HG02798 (cell line): ENCODE measurements around the gene COL4A5.
"Not testable (repeated sequence)": the region's sequence is repeated elsewhere in the genome, so short reads cannot be mapped to it uniquely, and the experiment has no call there.

Experiments used
- ATAC-seq: cut with Tn5 transposase; IDR thresholded peaks from one replicate; pipeline ENCODE4 v1.9.1; 2021; ENCODE audit warnings: mild to moderate bottlenecking; ENCODE audit not compliant: unreplicated experiment, poor library complexity

COL4A5 gene

DNA sequence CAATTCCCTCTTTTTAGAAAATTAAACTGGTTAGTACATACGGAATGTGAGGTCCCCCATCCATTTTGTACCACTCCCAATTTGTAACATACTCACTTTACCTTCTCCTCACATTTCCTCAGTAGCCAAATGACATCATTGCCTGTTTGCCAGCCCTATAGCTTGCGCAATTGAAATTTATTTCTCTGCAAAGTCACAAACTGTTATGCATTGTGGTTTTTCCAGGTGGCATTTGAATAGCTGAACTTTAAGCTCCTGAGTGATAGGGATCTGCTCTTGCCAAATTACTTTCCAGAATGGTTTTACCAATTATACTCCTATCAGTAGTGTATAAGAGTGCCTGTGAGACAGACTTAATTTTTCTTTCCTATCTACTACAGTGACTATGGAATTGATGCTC, 7.7 kb downstream of the COL4A5 start:
- no peak for ATAC-seq

DNA sequence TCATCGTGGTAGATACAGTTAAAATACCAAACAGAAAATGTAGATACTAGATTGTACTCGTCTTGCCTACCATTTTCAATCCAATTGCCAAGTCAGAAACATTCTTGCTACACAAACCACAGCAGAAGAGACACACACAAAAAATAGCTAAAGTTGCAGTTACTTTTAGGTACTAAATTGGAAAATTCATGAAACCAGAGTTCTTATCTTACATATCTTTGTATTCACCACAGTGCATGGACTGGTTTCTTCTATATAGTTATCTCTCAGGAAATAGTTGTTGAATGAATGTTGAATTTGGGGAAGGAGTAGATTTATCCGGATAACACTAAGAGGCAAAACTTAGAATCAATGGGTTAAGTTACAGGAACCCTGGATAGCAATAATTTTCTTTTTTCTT, 14.2 kb downstream of the COL4A5 start:
- ATAC-seq = no peak

DNA sequence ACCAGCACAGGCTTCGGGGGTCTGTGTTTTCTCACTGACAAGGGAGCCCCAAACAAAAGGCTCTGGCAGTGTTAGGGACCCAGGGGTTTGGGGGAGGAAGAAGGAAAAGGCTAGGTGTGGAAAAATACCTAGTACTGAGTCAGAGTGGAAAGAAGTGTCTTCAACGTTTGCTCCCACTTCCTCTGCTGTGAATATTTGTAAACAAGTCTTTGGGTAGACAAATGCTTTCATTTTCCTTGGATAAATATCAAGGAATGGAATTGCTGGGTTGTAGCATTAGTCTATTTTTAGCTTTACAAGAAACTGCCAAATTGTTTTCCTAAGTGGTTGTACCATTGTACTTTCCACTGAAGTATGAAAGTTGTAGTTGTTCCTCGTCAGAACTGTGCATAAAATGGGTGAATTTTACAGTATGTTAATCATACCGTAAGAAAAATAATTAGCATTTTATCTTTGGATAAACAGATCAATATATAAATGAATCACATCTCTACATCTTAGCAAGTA, 17.4 kb downstream of the COL4A5 start:
- no peak for ATAC-seq

DNA sequence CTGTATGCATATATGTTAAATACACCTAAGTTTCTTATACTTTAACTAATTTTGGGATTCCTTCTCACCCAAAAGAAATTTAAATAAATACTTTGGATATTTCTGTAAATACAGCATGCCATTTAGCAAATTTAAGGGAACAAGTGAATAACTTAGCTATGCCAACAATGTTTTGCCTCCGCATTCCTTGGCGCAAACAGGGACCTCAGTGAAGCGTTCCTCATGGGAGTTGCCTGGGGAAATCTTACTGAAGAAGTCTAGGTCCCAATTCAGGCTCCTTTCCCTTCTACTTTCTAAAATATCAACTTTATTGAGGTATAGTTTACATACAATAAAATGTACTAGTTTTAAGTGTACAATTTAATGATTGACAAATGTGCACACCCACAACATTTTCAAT, 25.0 kb downstream of the COL4A5 start:
- ATAC-seq = no peak

DNA sequence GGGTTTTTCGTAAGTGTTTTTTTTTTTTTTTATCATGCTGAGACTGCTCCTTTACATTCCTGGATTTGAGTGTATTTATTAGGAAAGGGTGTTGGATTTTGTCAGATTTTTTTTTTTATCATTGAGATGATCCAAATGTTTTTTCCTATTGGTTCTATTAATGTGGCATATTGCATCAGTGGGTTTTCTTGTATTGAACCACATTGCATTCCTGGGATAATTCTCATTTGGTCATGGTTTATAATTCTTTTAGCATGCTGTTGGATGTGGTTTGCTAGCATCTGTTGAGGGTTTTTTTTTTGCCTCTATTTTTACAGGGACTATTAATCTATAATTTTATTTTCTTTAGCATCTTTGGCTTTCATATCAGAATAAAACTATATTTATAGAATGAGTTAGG, 28.8 kb downstream of the COL4A5 start:
- no peak for ATAC-seq

DNA sequence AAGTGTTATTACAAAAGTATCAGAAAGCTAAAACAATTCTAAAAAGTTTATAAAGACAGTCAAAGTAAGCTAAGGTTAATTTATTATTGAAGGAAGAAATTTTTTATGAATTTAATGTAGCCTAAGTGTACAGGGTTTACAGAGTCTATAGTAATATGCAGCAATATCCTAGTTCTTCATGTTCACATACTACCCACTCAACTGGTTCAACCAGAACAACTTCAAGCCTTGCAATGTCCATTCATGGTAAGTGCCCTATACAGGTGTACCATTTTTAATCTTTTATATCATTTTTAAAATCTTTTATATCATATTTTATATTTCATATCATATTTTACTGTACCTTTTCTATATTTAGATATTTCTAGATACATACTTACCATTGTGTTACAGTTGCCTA, 34.3 kb downstream of the COL4A5 start:
- ATAC-seq = no peak

DNA sequence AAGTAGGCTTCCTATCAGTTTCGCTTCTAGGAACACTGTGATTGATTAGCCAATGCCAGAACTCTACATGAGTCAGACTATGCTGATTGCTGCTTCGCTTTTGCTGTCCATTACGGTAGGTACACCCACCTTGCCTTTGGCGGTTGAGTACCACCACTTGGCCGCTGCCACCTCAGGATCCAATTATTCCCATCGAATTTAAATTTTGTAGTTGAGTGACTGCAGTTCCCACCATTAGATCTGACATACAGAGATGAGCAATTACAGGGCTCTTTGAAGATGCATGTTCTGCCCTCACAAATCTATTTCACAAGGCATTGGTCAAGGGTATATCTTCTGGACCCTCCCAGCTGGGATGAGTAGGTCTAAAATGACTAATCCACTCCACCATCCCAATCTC, 41.9 kb downstream of the COL4A5 start:
- not testable (repeated sequence) for ATAC-seq

DNA sequence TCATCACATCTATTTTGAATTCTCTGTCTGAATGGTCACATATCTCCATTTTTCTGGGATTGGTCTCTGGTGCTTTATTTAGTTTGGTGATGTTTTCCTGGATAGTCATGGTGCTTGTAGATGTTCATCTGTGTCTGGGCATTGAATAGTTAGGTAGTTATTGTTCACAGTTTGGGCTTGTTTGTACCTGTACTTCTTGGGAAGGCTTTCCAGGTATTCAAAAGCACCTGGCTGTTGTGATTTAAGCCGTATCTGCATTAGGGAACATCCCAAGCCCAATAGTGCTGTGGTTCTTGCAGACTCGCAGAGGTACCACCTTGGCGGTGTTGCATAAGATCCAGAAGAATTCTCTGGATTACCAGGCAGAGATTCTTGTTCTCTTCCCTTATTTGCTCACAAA, 44.6 kb downstream of the COL4A5 start:
- no peak for ATAC-seq

DNA sequence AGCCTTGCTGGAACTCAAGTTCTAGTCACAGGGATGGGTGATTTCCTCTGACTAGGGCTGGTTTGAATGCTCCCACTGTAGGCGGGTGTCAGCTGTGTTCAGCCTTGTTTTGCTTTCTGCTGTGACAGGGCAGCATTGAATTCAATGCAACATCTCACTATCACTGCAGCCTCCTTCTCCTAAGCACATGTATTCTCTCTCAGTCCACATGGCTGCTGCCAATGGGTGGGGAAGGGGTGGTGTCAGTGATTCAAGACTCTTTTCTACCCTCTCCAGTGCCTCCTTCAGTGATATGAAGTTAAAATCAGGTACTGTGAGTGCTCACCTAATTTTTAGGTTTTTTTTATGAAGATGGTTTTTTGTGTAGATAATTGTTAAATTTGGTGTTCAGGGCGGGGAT, 46.3 kb downstream of the COL4A5 start:
- no peak for ATAC-seq

DNA sequence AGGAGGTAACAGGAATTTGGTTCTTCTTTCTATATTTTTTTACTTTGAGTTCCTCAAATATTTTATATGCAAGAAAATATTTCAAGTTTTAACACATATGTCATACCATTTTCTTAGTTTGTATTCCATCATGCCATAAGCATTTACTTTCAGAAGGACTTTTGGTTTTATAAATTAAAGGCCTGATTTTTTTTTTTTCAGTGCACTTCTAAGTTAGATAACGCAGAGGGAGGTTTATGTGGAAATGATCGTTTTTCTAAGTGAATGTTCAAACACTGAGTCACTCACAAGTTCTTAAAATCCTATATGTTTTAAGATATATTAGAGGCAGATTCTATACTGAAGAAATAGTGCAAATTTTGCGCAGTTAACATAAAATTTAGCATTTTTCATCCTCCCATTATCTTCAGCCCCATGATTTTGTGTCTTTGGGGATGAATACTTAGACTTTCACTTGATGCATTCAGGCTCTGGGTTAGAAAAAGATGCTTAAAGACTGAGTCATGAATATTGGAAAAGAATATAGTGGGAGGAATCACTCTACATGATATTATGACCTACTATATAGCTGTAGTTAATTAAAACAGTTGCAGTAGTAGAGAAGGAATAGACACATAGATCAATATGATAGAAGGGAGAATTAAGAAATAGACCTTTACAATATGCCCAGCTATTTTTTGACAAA, 54.9 kb downstream of the COL4A5 start:
- ATAC-seq = no peak

DNA sequence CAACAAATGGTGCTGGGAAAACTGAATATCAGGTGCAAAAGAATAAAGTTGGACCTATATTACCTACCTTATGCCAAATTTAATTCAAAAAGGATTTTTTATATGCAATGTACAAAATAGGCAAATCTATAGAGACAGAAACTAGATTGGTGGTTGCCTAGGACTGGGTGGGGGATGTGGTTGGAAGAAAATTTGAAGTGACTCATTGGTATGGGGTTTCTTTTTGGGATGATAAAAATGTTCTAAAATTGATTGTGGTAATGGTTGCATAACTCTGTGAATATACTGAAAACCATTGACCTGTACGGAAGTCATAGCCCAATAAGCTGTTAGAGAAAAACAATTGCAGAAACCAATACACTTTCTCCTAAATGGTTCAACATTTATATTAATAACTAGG, 72.1 kb downstream of the COL4A5 start:
- ATAC-seq = no peak

DNA sequence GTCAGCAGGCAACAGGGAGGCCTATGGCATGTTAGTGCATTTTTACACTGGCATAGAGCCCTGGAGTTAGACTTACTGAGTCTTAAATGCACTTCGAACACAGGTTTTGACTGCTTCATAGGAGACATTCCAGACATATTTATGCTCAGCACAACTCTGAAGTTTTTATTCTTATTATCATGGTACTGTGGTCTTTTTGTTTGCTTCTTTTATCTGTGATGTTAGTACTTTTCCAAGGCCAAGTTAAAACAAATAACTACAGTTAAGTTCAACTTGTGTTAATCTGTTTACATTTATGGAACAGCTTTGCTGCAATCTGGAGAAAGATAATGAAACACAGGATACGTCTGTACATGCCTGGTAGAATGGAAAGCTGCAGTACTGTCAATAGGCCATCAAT, 76.5 kb downstream of the COL4A5 start:
- no peak for ATAC-seq

DNA sequence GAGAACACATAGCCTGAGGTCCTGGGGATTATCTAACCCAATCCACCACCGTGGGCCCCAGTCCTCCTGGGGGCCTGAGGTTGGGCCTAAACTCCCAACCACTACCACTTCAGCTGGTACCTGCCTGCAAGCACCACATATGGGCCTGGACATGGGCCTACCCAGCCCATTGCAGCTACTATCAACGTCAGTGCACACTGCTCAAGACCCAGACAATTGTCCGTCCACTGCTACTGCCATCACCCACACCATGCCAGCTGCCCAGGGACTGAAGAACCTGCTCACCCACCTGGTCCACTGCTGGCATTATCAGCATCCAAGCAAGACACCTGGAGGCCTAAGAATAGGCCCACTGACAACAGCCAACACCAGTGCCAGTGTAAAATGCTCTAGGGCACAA, 88.1 kb downstream of the COL4A5 start:
- no peak for ATAC-seq

DNA sequence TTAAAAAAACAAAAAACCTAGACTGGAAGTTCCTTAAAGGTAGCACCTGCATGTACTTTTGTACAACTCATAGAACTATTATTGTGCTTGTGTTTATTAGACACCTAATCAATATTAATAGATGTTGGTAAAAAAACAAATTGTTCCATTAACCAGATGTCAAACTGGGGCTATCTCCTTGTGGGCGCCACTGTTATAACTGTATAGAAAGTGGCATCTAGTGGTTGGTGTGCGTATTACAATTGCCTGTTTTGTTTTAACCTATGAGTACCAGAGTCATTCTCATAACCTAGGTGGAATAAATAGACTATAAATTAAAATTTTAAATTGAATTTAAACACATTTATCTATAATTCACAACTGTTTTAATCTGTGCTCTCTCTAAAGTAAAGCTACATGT, 97.4 kb downstream of the COL4A5 start:
- peak; percentile 83 for ATAC-seq

DNA sequence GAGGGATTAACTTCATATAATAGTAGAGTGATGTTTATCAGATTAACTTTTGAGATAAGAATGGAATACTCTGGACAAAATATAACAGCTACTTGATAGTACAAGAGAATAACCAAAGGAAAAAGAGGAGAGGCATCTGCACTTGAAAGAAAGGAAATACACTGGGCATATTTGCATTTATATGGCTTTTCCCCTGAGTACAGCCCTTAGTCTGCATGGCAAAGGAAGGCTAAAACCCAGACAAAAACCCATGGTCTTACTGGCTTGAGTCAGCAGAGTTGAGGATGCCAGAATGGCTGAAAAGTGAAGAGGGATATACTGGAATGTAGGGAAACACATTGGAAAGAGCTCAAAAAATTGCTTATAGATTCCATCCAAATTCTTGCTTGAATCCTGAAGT, 101.6 kb downstream of the COL4A5 start:
- ATAC-seq = no peak

DNA sequence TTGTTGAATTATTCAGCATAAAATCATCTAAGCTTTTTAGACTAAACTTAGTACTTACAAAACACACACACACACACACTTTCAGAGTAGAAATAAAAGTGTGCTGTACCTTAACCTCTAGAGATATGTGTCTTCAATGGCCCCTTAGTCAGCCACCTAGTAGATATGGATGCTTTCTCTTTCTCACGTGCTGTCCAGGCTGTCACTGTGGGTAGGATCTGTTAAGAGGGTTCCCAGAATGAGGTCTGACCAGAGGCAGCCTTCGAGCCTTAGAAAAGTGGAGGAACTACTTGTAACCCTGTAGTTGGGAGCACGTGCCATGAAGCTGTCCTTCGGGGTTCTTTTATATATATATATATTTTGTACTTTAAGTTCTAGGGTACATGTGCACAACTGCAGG, 117.9 kb downstream of the COL4A5 start:
- no peak for ATAC-seq

DNA sequence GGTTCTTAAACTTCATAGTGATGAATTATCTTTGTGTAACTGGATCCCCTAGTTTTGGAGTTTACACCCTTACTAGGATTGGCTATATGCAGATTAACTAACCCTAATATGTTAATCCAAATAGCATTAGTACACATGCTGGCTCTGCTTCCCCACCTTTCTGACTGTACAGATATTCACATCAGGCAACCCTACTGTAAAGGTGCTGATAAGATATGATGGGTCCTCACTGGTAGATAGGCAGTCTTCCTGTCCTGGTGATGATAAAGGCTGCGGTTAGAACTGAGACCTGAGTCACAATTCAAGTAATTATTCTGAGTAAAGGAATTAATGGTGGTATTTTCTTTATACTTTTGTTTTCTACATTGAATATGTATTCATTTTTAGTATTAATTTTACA, 118.6 kb downstream of the COL4A5 start:
- no peak for ATAC-seq

DNA sequence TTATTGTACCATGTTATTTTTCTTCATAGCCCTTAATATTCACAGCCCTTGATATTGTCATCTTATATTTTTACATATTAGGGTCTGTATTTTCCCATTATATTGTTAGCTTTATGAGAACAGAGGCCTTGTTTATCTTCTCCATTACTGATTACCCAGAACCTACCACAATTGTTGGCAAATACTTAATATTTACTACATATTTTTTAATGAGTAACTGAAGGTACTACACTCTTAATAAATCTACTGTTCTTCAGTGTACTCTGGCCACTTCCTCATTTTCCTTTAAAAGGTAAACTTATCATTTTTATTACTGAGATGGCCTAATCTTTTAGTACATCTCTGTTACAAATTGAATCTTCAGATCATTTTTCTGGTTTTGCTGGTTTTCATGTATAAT, 133.5 kb downstream of the COL4A5 start:
- ATAC-seq = no peak

DNA sequence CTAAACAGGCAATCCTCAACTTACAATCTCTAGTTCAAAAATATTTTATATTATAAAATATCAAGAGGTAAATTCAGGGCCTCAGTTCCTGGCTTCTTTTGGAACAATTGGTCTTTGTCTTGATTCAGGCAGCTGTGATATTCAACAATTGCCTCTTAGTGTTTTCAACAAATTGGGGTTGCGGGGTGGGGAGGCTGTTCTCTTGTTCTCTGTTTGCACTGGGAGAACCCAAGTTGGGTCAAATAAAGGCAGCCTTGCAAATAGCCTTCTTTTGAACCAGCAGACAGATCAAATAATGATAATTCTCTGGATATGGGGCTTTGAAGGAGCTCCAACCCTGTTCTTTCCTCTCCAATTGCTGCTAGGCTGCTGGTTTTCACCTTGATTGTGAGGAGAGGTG, 142.5 kb downstream of the COL4A5 start:
- ATAC-seq = no peak

DNA sequence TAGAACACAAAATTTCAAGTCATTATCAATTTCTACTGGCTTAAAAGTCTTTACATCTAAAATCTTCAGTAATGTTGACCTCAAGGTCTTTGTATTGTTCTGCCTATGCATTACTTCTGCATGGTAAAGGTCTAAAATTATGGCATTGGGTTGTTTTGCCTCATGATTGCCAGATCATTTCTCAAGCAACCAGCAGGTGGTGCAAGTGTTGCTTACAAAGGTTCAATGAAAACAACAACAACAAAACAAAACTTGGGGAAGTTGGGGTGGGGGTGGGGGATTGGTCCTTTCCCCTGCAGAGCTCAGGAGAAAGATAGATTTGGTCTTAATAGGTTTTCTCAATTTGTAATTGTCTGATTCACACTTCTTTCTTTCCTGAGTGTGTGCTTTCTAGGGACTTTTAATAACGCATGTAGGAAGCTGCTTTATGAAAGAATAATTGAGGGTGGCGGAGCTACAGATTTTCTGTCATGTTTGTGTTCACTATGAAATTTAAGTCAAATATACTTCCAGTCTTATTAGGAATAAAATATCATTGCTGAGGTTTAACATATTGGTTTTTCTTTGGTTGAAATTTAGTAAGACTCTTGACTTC, 145.1 kb downstream of the COL4A5 start:
- no peak for ATAC-seq

DNA sequence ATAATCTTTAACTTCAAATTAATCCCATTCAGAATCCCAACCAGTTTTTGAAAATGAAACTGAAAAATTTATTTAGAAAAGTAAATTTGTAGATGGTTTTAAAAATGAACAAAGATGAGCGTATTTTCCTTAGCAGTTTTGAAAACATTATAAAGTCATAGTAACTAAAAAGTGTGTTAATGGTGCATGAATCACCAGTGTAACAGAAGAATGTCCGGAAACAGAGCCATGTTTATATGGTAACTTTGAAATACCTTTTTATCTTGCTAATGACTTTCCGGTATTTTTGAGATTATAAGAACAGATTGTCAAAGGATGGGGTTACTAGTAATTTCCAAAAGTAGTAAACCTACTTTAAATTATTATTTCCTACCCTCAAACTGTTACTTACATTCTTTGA, 150.9 kb downstream of the COL4A5 start:
- no peak for ATAC-seq

DNA sequence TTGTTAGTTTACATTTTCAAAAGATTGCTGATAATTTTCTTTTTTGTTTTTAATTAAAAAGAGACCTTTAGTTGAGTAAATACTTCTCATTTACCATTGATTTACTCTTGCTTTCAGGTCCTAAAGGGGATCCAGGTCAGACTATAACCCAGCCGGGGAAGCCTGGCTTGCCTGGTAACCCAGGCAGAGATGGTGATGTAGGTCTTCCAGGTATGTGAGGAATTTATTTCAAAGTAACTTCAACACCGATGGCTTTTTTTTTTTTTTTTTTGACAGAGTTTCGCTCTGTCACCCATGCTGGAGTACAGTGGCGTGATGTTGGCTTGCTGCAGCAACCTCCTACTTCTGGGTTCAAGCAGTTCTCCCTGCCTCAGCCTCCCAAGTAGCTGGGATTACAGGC, 161.6 kb downstream of the COL4A5 start:
- ATAC-seq = no peak
